ENCODE results near the gene DACH2. TPM values are rescaled to one million over a fixed set of nuclear protein-coding genes. Genes with fewer than 3 reads are reported as not detected.

The DACH2 gene
- total and polyA plus RNA-seq, 2 of the 4 experiments (the other 2 are of a cell fraction) = 2.8 to 3.8 TPM

DNA sequence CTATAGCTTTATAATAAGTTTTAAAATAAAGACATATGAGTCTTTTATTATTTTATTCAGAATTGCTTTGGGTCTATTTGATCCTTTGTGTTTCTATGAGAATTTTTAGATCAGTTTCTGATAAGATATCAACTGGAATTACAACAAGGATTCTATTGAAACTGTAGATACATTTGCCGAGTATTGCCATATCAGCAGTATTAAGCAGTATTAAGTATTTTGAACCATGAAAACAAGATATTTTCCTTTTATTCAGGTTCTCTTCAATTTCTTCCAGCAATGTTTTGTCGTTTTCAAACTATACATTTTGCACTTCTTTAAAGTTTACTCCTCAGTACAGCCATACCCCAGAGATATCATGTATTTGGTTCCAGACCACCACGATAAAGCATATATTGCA is 598.8 kb downstream of the DACH2 start:
- Histone ChIP-seq H4K91ac (ENCODE audit: insufficient read depth, low read depth, low read length) (no peak overlapping the region), H2AK9ac (replicated peaks; ENCODE audit: low read depth, low read length, poor library complexity) (no peak overlapping the region), H2BK5ac (ENCODE audit: low read depth, low read length, poor library complexity, severe bottlenecking) (no peak overlapping the region), H3K27ac (ENCODE audit: insufficient read depth, low read length) (no peak overlapping the region), H4K20me1 (ENCODE audit: insufficient read depth, low read length) (no peaks in the 10 kb centered on the region), H3K4me2 (ENCODE audit: low read depth, low read length) (no peak overlapping the region), H3K56ac (ENCODE audit: extremely low read depth, insufficient read depth, low read length) (no peak overlapping the region), H3K4ac (ENCODE audit: low read depth, low read length) (no peak overlapping the region), H3K14ac (replicated peaks; ENCODE audit: low read depth, low read length) (no peak overlapping the region), H4K8ac (ENCODE audit: low read depth in 2 of 2, low read length in 2 of 2) (no peak overlapping the region), H2BK15ac (ENCODE audit: low read depth, low read length) (no peak overlapping the region), H3K18ac (ENCODE audit: low read depth, low read length) (no peak overlapping the region), H2AK5ac (ENCODE audit: low read depth, low read length) (no peak overlapping the region), H2BK120ac (ENCODE audit: low read depth, low read length) (no peak overlapping the region), H3K36me3 (ENCODE audit: control insufficient read depth, insufficient read depth, low read length) (no peaks in the 10 kb centered on the region), H3K9me3 (ENCODE audit: control insufficient read depth, insufficient read depth, low read length) (no peaks in the 10 kb centered on the region), H2AFZ (replicated peaks; ENCODE audit: low read length, poor library complexity) (no peak overlapping the region), H3K9me1 (ENCODE audit: insufficient read depth, low read length) (no peaks in the 10 kb centered on the region), H3K23ac (ENCODE audit: low read depth, low read length) (no peak overlapping the region), H2BK20ac (ENCODE audit: low read depth, low read length) (no peak overlapping the region), H4K5ac (ENCODE audit: low read depth, low read length) (no peak overlapping the region), H3K27me3 (ENCODE audit: control insufficient read depth, insufficient read depth, low read length) (no peaks in the 10 kb centered on the region), H3K9ac (ENCODE audit: low read depth, low read length) (no peak overlapping the region), H3K4me3 (ENCODE audit: insufficient read depth, low read depth, low read length) (no peak overlapping the region), H3K79me1 (ENCODE audit: low read depth in 1 of 2, low read length in 2 of 2) (no peaks in the 10 kb centered on the region), H3K4me1 (ENCODE audit: control insufficient read depth, insufficient read depth, low read length) (no peaks in the 10 kb centered on the region)
- ATAC-seq (ENCODE audit: low read depth) (no peak), DNase-seq (no peak)
- BruUV-seq (replicated peaks) = no TSS peak
- in situ Hi-C loops (cut with MboI; ENCODE audit: low sequenced_read_pairs) = no loop called here
- 17% methylated on average over 1 of the region's 3 CpGs; no CpG with 5 or more reads in 1 of the 2 experiments for WGBS, 2 experiments (ENCODE audit: extremely low coverage in 2 of 2, insufficient read length in 1 of 2)
- dilution Hi-C loops (cut with HindIII; ENCODE audit: low sequenced_read_pairs, unreplicated experiment) = no loop called here
- intact Hi-C loops (cut with micrococcal nuclease) = no loop called here
- TF ChIP-seq RAD21 (IDR thresholded peaks at IDR 0.05; ENCODE audit: low read length) (no peak), NFE2L2 (IDR thresholded peaks at IDR 0.05; ENCODE audit: low read depth, low read length) (no peak), MXI1 (IDR thresholded peaks at IDR 0.05; ENCODE audit: borderline replicate concordance, low read depth, low read length) (no peak), MAFK (IDR thresholded peaks at IDR 0.05; ENCODE audit: low read depth, low read length) (peak; percentile 79)
- CTCF ChIA-PET = no interaction called here
- POLR2A ChIA-PET (ENCODE audit: unreplicated experiment) = no interaction called here

Data from IMR-90 (cell line).